ENCODE measurements around the gene MYD88.

GRCh38 chr3:38140326-38141172 is 2.1 kb downstream of the MYD88 start:
- TF ChIP-seq SP1 (IDR thresholded peaks at IDR 0.05) (no peak), CTCF (IDR thresholded peaks at IDR 0.05; ENCODE audit: low read depth, low read length, missing input control) (no peak), ZBTB33 (IDR thresholded peaks at IDR 0.05) (no peak), REST (IDR thresholded peaks at IDR 0.05) (no peak), EGR1 (IDR thresholded peaks at IDR 0.05; ENCODE audit: low read depth in 2 of 2) (no peak), JUND (IDR thresholded peaks at IDR 0.05) (no peak), GABPA (IDR thresholded peaks at IDR 0.05 in 1 of 2, conservative IDR thresholded peaks at IDR 0.05 in 1 of 2) (no peak), FOXA2 (IDR thresholded peaks at IDR 0.05) (no peak), TAF1 (conservative IDR thresholded peaks at IDR 0.05) (no peak), ATF3 (IDR thresholded peaks at IDR 0.05) (no peak), RXRA (IDR thresholded peaks at IDR 0.05) (no peak)

Data from liver (tissue), 3 donors.